ENCODE measurements around the gene PRKCE.

Gene PRKCE

GRCh38 chr2:46163804-46164528 is 512.5 kb downstream of the PRKCE start:
- DNase-seq: no peak

GRCh38 chr2:46164529-46165301 is 513.2 kb downstream of the PRKCE start:
- DNase-seq: no peak

GRCh38 chr2:46165916-46166315 is 514.4 kb downstream of the PRKCE start:
- DNase-seq: no peak

- no peak for DNase-seq
These were observed 515.9 kb downstream of the PRKCE start for GRCh38 chr2:46167406-46167805.

GRCh38 chr2:46167924-46168323 is 516.4 kb downstream of the PRKCE start:
- no peak for DNase-seq

- DNase-seq: no peak
These were observed 518.0 kb downstream of the PRKCE start for GRCh38 chr2:46169467-46169866.

GRCh38 chr2:46170026-46170425 is 518.6 kb downstream of the PRKCE start:
- no peak for DNase-seq

GRCh38 chr2:46170611-46171350 is 519.3 kb downstream of the PRKCE start:
- no peak for DNase-seq

- DNase-seq: no peak
These were observed 520.0 kb downstream of the PRKCE start for GRCh38 chr2:46171411-46171953.

- no peak for DNase-seq
These were observed 520.6 kb downstream of the PRKCE start for GRCh38 chr2:46171996-46172546.

GRCh38 chr2:46173030-46173429 is 521.6 kb downstream of the PRKCE start:
- no peak for DNase-seq

- DNase-seq: no peak
These were observed 522.3 kb downstream of the PRKCE start for GRCh38 chr2:46173636-46174250.

GRCh38 chr2:46174345-46175170 is 523.1 kb downstream of the PRKCE start:
- DNase-seq: no peak

- no peak for DNase-seq
These were observed 523.9 kb downstream of the PRKCE start for GRCh38 chr2:46175419-46175818.

GRCh38 chr2:46177461-46178089 is 526.1 kb downstream of the PRKCE start:
- no peak for DNase-seq

GRCh38 chr2:46179037-46179621 is 527.7 kb downstream of the PRKCE start:
- DNase-seq: peak; percentile 57

GRCh38 chr2:46180189-46180588 is 528.7 kb downstream of the PRKCE start:
- DNase-seq: no peak

- DNase-seq: no peak
These were observed 529.8 kb downstream of the PRKCE start for GRCh38 chr2:46181306-46181705.

- DNase-seq: no peak
These were observed 530.5 kb downstream of the PRKCE start for GRCh38 chr2:46181789-46182530.

GRCh38 chr2:46183426-46183825 is 532.0 kb downstream of the PRKCE start:
- DNase-seq: no peak

All from activated T-cell treated with anti-CD3 and anti-CD28 coated beads, Interleukin-2, amount 50 U/mL, for 1 hour (primary cell).